PC-9 (cell line): ENCODE results near the gene RGS7.

Experiments
- EZH2 ChIP-seq: fragments of 200-600 bp; sonication (generic); IDR thresholded peaks from 2 replicates; pipeline ENCODE4 v1.8.0; 2017; ENCODE audit warnings: antibody characterized with exemption, low read depth
- TF ChIP-seq, protein P1 (sequence below): fragments of 200-600 bp; sonication (generic); conservative IDR thresholded peaks from 2 replicates; pipeline ENCODE4 v1.6.1; 2017; ENCODE audit warnings: mixed run types, antibody characterized with exemption, mild to moderate bottlenecking, moderate library complexity

DNA sequence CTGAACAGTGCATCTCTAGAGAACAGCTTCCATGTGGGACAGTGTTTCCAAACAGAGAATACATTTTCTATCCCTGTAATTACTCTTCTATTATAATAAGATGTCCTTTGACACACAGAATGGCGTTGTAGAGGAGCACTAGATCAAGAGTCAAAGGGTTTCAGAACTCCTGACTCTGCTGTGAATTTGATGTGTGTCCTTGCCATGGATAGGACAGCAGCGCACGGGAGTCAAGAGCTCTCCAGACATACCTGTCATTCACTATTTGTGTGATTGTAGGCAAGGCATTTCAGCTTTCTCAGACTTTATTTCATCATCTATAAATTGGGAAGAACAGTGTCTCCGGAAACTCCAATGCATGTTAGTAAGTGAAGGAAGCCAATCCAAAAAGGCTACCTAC is 176.4 kb downstream of the RGS7 start:
- TF ChIP-seq, protein P1, sequence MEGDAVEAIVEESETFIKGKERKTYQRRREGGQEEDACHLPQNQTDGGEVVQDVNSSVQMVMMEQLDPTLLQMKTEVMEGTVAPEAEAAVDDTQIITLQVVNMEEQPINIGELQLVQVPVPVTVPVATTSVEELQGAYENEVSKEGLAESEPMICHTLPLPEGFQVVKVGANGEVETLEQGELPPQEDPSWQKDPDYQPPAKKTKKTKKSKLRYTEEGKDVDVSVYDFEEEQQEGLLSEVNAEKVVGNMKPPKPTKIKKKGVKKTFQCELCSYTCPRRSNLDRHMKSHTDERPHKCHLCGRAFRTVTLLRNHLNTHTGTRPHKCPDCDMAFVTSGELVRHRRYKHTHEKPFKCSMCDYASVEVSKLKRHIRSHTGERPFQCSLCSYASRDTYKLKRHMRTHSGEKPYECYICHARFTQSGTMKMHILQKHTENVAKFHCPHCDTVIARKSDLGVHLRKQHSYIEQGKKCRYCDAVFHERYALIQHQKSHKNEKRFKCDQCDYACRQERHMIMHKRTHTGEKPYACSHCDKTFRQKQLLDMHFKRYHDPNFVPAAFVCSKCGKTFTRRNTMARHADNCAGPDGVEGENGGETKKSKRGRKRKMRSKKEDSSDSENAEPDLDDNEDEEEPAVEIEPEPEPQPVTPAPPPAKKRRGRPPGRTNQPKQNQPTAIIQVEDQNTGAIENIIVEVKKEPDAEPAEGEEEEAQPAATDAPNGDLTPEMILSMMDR: no peak
- TF ChIP-seq EZH2: no peak
